NOMO-1 treated with dmso at 0.1 percent for 144 hours (cell line): Measurements from ENCODE around the gene MEF2A.

ENCODE experiments used
- DNase-seq: peaks from one replicate; lab custom pipeline; 2025; ENCODE audit not compliant: unreplicated experiment; lab: John Stamatoyannopoulos, UW

MEF2A gene

DNA sequence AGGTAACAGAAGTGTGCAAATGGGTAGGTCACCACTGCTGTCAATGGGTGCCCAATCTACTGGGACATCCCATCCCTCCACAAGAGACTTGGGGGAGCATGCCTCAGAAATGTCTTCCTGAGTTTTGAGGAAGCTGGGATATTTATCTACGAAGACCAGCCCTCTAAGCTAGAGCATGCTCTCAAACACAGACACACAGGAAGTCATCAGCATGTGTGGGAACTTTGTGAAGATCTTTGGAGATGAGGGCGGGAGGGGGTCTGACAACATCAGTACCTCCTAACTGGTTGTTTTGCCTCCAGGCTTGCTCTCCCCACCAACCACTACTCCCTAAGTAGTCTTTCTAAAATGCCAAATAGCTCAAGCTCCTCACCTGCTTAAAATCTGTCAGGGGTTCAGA lies 3.5 kb upstream of the MEF2A start:
- DNase-seq: no peak

DNA sequence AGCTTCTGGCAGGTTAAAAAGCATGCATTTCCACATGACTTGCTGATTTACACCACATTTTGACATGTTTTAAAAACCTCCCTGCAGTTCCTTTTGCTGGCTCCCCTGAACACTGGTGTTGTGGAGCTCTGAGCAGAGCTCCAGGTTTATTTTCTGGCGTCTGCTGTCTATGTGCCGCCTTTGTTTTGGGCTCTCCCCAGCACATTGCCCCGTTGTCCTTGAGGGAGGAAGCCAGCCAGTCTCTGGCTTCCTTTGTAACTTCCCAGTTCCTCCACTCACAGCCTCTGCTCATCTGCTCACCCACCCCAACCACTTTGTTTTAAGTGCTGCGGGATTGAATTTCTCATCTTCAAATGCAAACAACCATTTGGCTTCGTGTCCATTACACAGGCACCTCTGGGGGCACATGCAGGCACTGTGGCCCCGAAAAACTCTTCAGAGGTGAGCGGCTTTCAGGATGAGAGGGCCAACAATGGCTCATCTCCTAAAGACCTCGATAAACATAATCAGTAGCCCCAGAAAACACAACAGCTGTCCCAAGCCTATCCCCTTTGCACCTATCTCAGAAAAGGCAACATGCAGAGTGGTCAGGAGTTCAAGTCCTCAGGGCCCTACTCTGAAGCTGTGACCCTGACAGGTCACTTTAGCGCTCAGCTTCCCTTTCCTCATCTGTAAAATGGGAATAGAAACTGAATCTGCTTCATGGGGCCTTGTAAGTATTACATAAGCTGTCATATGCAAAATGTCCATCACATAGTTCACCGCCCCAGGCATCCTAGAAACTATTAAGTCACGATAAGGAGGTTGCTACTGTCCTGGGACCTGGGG lies 1.3 kb upstream of the MEF2A start:
- peak; percentile 28 for DNase-seq

DNA sequence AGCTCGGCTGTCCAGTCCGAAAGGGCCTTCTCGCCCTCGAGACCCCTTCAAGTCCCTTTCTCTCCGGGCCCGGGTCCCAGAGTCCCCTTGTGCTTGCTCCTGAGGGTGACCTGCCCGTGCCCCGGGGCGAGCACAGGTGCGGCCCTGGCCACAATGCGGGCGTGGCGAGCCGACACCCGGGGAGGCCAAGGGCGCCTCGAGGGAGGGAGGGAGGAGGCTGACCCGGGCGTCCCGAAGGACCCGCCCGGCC lies 810 bp upstream of the MEF2A start:
- DNase-seq: no peak

GRCh38 chr15:99566157-99566897 lies 543 bp downstream of the MEF2A start:
- peak; percentile 9 for DNase-seq

DNA sequence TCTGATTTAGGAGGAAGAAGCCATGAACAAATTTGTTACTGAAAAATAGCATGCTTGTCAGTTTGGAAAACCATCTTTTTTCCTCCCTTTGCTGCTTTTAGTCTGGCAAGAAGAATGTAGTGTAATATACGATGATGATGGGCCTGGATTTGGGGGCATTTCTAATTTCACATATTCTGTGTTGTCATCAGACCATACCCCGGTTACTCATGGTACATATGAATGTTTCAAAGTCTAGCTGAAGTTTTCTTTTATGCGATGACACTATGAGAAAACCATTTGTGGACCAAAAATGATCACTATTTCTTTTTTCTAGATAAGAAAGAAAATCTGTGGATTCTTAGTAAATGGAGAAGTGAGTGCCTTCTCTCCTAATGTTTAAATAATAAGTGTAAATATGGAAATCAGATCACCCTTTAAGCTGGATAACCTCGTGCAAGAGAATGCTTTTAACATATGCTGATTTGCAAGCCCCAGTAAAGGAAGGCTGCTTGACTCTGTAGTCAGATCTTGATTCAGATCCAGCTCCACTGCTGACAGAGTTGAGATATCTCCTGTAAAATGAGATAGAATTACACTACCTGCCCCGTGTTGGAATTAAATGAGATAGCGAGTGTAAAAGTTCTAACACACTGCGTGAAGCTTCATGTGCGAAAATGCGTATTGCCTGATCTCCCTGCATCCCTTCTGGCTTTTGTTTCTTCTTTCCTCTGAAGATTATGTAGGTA lies 3.0 kb downstream of the MEF2A start:
- DNase-seq: no peak

GRCh38 chr15:99571299-99571698 lies 5.5 kb downstream of the MEF2A start:
- no peak for DNase-seq

GRCh38 chr15:99574048-99574447 lies 8.3 kb downstream of the MEF2A start:
- DNase-seq: no peak

DNA sequence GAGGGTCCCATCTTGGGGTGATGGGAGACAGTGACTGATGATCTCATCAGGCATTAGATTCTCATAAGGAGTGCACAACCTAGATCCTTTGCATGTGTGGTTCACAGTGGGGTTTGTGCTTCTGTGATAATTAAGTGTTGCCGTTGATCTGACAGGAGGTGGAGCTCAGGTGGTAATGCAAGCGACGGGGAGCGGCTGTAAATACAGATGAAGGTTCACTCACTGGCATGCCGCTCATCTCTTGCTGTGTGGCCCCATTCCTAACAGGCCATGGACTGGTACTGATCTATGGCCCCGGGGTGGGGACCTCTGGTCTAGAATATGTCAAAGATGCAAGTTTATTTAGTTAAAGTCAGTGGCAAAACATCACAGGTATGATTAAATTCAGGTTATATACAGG lies 8.7 kb downstream of the MEF2A start:
- no peak for DNase-seq

DNA sequence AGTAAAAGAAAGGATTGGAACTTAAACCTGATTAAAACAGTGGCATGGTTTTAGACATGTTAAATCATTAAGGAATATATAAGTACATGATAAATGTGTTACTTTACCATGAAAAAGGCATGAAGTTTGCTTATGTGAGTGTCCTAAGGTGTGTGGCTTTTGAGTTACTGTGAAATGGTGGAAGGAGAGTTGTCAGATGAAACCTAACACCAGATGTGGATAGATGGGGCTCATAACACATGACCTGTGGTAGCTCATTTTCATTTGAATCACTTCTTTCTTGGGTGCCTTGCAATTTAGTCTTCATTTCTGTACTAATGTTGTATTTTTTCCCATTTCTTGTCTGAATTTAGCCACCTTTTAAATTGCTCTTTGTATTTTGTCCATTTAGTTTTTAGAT lies 13.0 kb downstream of the MEF2A start:
- DNase-seq: no peak

DNA sequence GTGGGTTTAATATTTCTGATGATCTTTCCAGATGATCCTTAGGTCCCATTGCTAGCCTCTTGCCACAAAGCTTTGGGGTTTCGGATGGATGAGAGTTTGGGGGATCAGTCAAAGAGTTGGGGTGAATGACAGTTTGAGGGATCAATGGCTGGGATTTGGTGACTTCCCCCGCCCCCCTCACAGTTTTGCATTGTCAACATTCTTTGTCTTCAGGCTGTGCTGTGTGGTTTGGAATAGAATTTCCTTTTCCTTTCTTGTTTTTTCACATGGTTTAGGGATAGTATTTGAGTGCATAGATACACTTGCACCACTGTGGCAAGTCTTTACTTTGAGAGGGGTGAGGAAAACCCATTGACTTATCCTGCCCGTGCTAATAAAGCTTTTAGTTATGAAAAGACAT lies 14.3 kb downstream of the MEF2A start:
- DNase-seq: no peak

- DNase-seq: no peak
Observed at GRCh38 chr15:99582508-99582960, 16.8 kb downstream of the MEF2A start.

DNA sequence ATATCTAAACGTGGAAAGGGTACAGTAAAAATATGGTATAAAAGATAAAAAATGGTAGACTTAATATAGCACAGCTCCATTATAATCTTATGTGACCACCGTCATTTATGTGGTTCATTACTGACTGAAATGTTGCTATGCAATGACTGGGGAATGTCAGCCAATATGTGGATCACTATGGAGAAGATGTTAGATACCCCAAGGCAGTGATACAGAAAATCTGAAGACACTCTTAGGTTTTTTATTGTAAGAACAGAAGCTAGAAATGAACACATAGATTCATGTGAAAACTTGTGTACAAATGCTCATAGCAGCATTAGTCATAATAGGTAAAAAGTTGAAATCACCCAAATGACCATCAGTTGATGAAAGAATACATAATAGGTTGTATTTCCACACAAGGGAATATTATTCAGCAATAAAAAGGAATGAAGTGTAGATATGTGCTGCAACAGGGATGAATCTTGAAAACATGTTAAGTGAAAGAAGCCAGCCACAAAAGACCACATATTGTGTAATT lies 18.4 kb downstream of the MEF2A start:
- DNase-seq: no peak

- no peak for DNase-seq
Observed at GRCh38 chr15:99586121-99586520, 20.3 kb downstream of the MEF2A start.

DNA sequence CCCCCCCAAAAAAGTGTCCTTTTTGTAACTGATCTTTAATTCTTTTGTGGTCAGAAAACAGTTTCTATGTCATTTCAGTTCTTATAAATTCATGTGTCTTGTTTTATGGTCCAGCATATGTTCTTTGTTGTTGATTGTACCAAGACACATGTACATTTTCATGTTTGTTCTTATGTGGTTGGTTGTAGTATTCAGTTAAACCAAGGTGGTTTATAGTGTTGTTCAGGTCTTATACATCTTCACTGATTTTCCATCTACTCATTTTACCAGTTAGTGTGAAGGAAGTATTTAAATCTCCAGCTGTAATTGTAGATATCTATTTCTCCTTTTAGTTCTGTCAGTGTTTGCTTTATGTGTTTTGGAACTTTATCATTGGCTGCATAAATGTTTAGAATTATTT lies 24.0 kb downstream of the MEF2A start:
- no peak for DNase-seq

- no peak for DNase-seq
Observed at GRCh38 chr15:99590913-99591646, 25.3 kb downstream of the MEF2A start.

DNA sequence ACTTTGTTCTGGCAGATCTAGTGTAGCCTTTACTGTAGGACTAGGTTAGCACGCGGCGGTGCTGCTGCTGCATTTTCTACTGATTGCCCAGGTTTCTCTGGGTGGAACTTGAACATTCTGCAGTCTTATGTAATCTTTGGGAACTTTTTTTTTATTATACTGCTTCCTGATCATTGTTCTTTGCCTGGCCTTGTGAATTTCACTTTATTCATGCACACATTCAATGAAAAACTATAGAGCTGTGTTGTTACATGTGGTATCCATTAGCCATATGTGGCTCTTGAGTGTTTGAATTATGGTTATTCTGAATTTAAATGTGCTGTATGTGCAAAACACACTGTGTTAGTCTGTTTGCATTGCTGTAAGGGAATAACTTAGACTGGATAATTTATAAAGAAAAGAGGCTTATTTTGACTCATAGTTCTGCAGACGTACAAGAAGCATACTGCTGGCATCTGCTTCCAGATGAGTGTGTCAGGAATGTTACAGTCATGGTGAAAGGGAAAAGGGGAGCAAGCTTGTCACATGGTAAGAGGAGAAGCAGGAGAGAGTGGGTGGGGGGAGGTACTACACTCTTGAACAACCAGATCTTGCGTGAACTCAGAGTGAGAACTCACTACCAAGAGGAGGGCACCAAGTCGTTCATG lies 26.5 kb downstream of the MEF2A start:
- no peak for DNase-seq

DNA sequence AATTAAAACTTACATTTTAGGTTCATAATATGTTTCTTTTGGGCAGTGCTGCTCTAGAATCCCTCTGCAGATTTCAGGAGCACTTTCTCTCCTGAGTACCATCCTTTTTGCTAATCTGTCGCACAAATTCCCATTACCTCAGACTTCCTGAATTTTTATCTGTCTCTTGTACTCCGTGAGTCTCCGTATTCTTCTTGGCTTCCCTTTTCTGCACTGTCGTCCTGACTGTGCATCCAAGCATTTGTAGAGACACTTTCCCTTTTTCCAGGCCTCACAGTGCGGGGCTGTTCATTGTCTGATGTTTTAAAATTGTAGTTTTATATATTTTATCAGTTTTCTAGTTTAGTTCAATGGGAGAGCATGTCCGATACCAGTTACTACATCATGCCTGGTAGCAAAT lies 27.3 kb downstream of the MEF2A start:
- no peak for DNase-seq

- DNase-seq: no peak
Observed at GRCh38 chr15:99594916-99595315, 29.1 kb downstream of the MEF2A start.

DNA sequence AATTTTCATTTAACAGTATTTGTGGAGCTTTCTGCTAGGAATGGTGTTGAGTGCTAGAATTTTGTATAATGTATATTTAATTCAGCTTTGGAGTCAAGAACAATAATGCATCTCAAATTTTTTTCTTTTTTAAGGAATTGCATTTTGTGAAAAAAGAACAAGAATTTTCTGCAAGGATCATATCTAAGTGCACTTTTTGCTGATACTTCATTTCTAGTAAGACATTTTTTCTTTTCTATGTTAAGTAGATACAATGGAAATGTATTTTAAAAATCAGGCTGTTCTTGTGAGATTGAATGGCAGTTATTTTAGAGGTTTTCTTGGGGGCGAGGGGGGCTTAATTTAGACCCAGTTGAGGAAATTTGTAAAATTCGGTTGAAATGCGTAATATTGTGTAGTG lies 32.5 kb downstream of the MEF2A start:
- DNase-seq: no peak

GRCh38 chr15:99603828-99604227 lies 38.0 kb downstream of the MEF2A start:
- DNase-seq: no peak

- DNase-seq: no peak
Observed at GRCh38 chr15:99604865-99605264, 39.1 kb downstream of the MEF2A start.
